CD4-positive, alpha-beta memory T cell (primary cell): ENCODE measurements around the gene EOLA2. TPM values are rescaled to one million over a fixed set of nuclear protein-coding genes. Genes with fewer than 3 reads are reported as not detected.
"Not testable (repeated sequence)": the region's sequence is repeated elsewhere in the genome, so short reads cannot be mapped to it uniquely, and the experiment has no call there.

Source experiments
- CTCF ChIA-PET: fragments of 350-600 bp; sonication (Branson Sonifier 250); formaldehyde crosslinking; loops from one replicate; lab custom pipeline; 2021; ENCODE audit warnings: inconsistent platforms; ENCODE audit not compliant: partially characterized antibody; lab: Charles Lee
- POLR2A ChIA-PET: fragments of 350-600 bp; sonication (Branson Sonifier 250); formaldehyde crosslinking; loops from one replicate; lab custom pipeline; 2021; ENCODE audit not compliant: partially characterized antibody; lab: Charles Lee
- DNase-seq, 5 donors: peaks; one replicate each; pipeline versions ENCODE4 v3.0.0 to v3.0.0-alpha.2; 2020 to 2022; ENCODE audit warnings: mixed read lengths in 1 of 5
- H3K27ac ChIP-seq: one replicate; pipeline ENCODE4 v1.7.0; 2013; ENCODE audit warnings: low read depth, low read length
- H3K27me3 ChIP-seq: 2 replicates; pipeline ENCODE4 v1.7.0; 2013; ENCODE audit warnings: mild to moderate bottlenecking, low read length, moderate library complexity; ENCODE audit not compliant: insufficient read depth
- H3K36me3 ChIP-seq: 2 replicates; pipeline ENCODE4 v1.7.0; 2013; ENCODE audit warnings: mild to moderate bottlenecking, low read length, moderate library complexity; ENCODE audit not compliant: insufficient read depth
- H3K4me1 ChIP-seq: 2 replicates; pipeline ENCODE4 v1.7.0; 2013; ENCODE audit warnings: mild to moderate bottlenecking, low read length, moderate library complexity; ENCODE audit not compliant: insufficient read depth
- H3K4me3 ChIP-seq, 2 donors: one replicate each; pipeline ENCODE4 v1.7.0; 2013; ENCODE audit warnings: low read length in 2 of 2, mild to moderate bottlenecking in 1 of 2
- H3K9me3 ChIP-seq, 2 donors: one replicate each; pipeline ENCODE4 v1.7.0; 2013; ENCODE audit warnings: low read length in 2 of 2, control low read depth in 1 of 2; ENCODE audit not compliant: control insufficient read depth in 1 of 2
- H3K27ac Mint-ChIP-seq, 7 donors: one replicate each; pipeline ENCODE4 v1.8.0; 2020 to 2021; ENCODE audit warnings: mixed read lengths in 7 of 7, mild to moderate bottlenecking in 6 of 7, inconsistent platforms in 3 of 7, moderate library complexity in 3 of 7
- H3K27me3 Mint-ChIP-seq, 2 donors: one replicate each; pipeline ENCODE4 v1.8.0; 2020 to 2021; ENCODE audit warnings: mixed read lengths in 2 of 2
- H3K36me3 Mint-ChIP-seq, 2 donors: one replicate each; pipeline ENCODE4 v1.8.0; 2020 to 2021; ENCODE audit warnings: mixed read lengths in 2 of 2, inconsistent platforms in 1 of 2, mild to moderate bottlenecking in 1 of 2
- H3K4me1 Mint-ChIP-seq, 4 donors: one replicate each; pipeline ENCODE4 v1.8.0; 2020 to 2021; ENCODE audit warnings: mixed read lengths in 4 of 4, mild to moderate bottlenecking in 1 of 4
- H3K4me3 Mint-ChIP-seq, 8 donors: one replicate each; pipeline ENCODE4 v1.8.0; 2020 to 2021; ENCODE audit warnings: mixed read lengths in 8 of 8, mild to moderate bottlenecking in 7 of 8, moderate library complexity in 6 of 8, inconsistent platforms in 3 of 8
- H3K9me3 Mint-ChIP-seq, 8 donors: one replicate each; pipeline ENCODE4 v1.8.0; 2020 to 2021; ENCODE audit warnings: mixed read lengths in 8 of 8, mild to moderate bottlenecking in 5 of 8, inconsistent platforms in 3 of 8, moderate library complexity in 1 of 8
- intact Hi-C: fragments of 100-400 bp; cut with micrococcal nuclease; formaldehyde crosslinking; loops from one replicate; pipeline ENCODE4 v1.15.1; 2023
- polyA plus RNA-seq, 2 donors: library from polyadenylated mRNA; unstranded; fragments of 300-500 nt; fragmentation: Illumina TruSeq; gene quantifications; one replicate each; pipeline ENCODE4 v1.2.3, GENCODE V29; 2021
- total RNA-seq, 2 experiments: library from RNA; stranded (reverse); gene quantifications; one replicate each; pipeline ENCODE4 v1.2.3, GENCODE V29; 2021

Gene EOLA2
- total and polyA plus RNA-seq, 4 experiments from 2014 or later: 22.3 to 41.1 (median 38.4) TPM

- H3K4me3 Mint-ChIP-seq, H3K9me3 ChIP-seq, intact Hi-C loops, H3K36me3 ChIP-seq, H3K27me3 Mint-ChIP-seq, CTCF ChIA-PET, H3K4me3 ChIP-seq, DNase-seq, H3K4me1 ChIP-seq, POLR2A ChIA-PET, H3K27ac ChIP-seq, H3K27me3 ChIP-seq, H3K9me3 Mint-ChIP-seq, H3K4me1 Mint-ChIP-seq, H3K36me3 Mint-ChIP-seq, H3K27ac Mint-ChIP-seq: not testable (repeated sequence)
Measured at GRCh38 chrX:149924434-149924833, 13.9 kb downstream of the EOLA2 start.

DNA sequence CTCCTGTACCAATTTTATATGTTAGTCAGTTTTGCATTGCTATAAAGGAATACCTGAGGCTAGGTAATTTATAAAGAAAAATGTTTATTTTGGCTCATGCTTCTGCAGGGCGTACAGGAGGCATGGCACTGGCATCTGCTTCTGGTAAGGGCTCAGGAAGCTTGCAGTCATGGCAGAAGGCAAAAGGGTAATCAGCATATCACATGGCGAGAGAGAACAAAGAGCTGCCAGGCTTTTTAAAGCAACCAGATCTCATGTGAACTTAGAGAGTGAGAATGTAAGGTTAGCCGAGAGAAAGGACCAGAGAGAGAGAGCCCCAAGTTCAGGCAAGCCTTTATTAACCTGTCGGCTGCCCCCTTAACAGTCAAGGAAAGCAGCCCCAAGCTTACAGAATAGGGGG lies 14.5 kb downstream of the EOLA2 start:
- POLR2A ChIA-PET, H3K4me3 ChIP-seq, H3K27ac ChIP-seq, H3K9me3 Mint-ChIP-seq, H3K4me1 Mint-ChIP-seq, H3K4me3 Mint-ChIP-seq, H3K36me3 Mint-ChIP-seq, CTCF ChIA-PET, H3K9me3 ChIP-seq, H3K36me3 ChIP-seq, DNase-seq, intact Hi-C loops, H3K27ac Mint-ChIP-seq, H3K27me3 ChIP-seq, H3K4me1 ChIP-seq, H3K27me3 Mint-ChIP-seq: not testable (repeated sequence)

DNA sequence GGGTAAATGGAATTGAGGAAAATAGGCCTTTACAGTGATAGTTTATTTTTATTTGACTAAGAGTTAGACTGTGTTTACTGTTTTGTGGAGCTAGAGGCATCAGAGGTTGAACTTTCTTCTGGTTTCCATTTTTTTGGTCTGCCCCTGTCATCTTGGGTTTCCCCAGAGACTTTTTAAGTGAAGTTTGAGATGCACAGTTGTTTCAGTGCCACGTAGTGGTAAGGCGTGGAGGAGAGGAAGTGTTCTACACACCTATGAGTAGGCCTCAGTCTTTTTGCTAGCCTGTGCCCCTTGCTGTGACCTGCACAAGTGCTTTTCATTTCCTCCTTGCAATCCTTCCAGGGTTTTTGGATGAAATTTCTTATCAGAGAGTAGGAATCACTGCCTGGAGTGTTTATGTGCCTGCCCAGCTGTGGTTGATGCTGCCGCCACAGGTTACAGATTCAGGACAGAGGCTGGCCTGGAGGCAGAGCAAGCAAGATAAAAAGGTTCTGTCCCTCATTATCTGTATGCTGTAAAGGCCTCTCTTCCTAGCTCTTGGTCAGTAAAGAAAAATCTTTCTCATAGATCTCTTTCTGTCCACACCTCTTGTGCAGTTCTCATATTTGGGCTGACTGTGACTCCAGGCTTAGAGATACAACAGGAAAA lies 21.4 kb downstream of the EOLA2 start:
- peaks cover 0 to 9% (median 0%) of the 10 kb centered on the region in 8 donors for H3K9me3 Mint-ChIP-seq
- peak overlapping the region in 3 of 7 donors; percentile 11 to 74 (median 48) for H3K27ac Mint-ChIP-seq
- ChIA-PET CTCF (no interaction called here), POLR2A (no interaction called here)
- no peak overlapping the region for H3K4me3 Mint-ChIP-seq
- H3K36me3 Mint-ChIP-seq: no peaks in the 10 kb centered on the region
- H3K36me3 ChIP-seq: no peaks in the 10 kb centered on the region
- H3K4me1 Mint-ChIP-seq: peaks cover 0 to 5% (median 0%) of the 10 kb centered on the region in 4 donors
- no peaks in the 10 kb centered on the region for H3K27me3 ChIP-seq
- no peak overlapping the region for H3K27ac ChIP-seq
- peak in 2 of 5 donors; percentile 32 to 55 for DNase-seq
- no peaks in the 10 kb centered on the region for H3K27me3 Mint-ChIP-seq
- no peak overlapping the region for H3K4me3 ChIP-seq
- H3K4me1 ChIP-seq: no peaks in the 10 kb centered on the region
- intact Hi-C loops: no loop called here
- H3K9me3 ChIP-seq: no peaks in the 10 kb centered on the region

GRCh38 chrX:149910178-149910695 lies 28.1 kb downstream of the EOLA2 start:
- Mint-ChIP-seq H3K4me1 (peaks cover 0 to 1% (median 0%) of the 10 kb centered on the region in 4 donors), H3K9me3 (peaks cover 0 to 19% (median 0%) of the 10 kb centered on the region in 8 donors), H3K4me3 (no peak overlapping the region), H3K36me3 (no peaks in the 10 kb centered on the region), H3K27ac (peak overlapping the region in 3 of 7 donors; percentile 7 to 86 (median 37)), H3K27me3 (no peaks in the 10 kb centered on the region)
- intact Hi-C loops: no loop called here
- Histone ChIP-seq H3K27me3 (no peaks in the 10 kb centered on the region), H3K4me1 (no peaks in the 10 kb centered on the region), H3K4me3 (no peak overlapping the region), H3K36me3 (no peaks in the 10 kb centered on the region), H3K27ac (no peak overlapping the region), H3K9me3 (no peaks in the 10 kb centered on the region)
- CTCF ChIA-PET: no interaction called here
- no peak for DNase-seq
- POLR2A ChIA-PET: interaction anchor here (0.8 kb wide), 2 partner anchors 28 to 80 kb away, joined by 3 to 4 read pairs; partner anchors contain the start of gene EOLA2

DNA sequence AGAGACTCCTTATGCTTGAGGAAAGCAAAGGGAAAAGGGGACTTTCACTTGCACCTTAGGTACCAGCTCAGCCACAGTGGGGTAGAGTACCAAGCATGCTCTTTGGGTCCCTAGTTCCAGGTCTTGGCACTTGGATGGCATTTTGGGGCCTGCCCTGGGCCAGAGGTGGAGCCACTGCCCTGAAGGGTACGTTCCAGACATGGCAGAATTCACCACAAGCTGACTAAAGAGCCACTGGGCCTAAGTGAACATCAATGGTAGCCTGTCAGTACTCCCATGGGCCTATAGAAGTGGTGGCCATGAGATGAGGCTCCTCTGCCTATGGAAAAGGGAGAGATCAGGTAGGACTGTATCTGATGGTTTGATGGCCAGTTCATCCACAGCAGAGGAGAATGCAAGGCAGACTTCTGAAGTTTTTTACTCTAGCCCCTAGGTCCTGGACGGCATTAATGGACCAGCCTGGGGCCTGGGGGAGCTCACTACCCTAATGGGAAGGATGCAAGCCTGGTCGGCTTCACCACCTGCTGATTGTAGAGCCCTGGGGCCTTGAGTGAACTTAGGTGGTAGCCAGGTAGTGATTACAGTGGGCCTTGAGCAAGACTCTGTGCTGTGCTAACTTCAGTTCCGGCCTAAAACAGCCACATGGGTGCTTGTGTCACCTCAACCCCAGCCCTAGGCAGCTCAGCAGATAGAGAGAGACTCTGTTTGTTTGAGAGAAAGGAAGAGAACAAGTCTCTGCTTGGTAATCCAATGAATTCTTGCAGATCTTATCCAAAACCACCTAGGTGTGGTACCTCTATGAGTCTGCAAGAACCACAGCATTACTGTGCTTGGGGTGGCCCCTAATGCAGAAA lies 28.7 kb downstream of the EOLA2 start:
- CTCF ChIA-PET: no interaction called here

DNA sequence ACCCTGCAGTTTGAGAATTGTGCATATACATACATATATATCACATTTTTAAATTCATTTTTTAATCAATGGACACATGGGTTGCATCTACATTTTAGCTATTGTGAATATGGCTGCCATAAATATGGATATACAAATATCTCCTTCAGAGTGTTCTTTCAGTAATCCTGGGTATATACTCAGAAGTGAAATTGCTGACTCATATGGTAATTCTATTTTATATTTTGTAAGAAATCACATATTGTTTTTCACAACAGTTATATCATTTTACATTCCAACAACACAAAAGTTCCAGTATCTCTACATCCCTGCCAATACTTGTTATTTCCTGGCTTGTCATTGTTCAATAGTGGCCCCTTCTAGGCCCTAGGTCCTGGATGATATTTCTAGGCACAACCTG lies 29.6 kb downstream of the EOLA2 start:
- no peaks in the 10 kb centered on the region for H3K4me1 ChIP-seq
- ChIA-PET CTCF (no interaction called here), POLR2A (no interaction called here)
- no peaks in the 10 kb centered on the region for H3K9me3 ChIP-seq
- intact Hi-C loops: no loop called here
- no peaks in the 10 kb centered on the region for H3K36me3 Mint-ChIP-seq
- H3K9me3 Mint-ChIP-seq: peaks cover 0 to 15% (median 0%) of the 10 kb centered on the region in 8 donors
- no peaks in the 10 kb centered on the region for H3K27me3 ChIP-seq
- H3K27ac Mint-ChIP-seq: no peak overlapping the region
- no peak overlapping the region for H3K27ac ChIP-seq
- DNase-seq: no peak
- no peaks in the 10 kb centered on the region for H3K36me3 ChIP-seq
- H3K4me1 Mint-ChIP-seq: peaks cover 0 to 4% (median 2%) of the 10 kb centered on the region in 4 donors
- H3K4me3 Mint-ChIP-seq: no peak overlapping the region
- H3K4me3 ChIP-seq: no peak overlapping the region
- peaks cover 0 to 1% of the 10 kb centered on the region in 2 donors for H3K27me3 Mint-ChIP-seq

More for the DNA sequence above, 28.7 kb downstream of the EOLA2 start:
- Histone ChIP-seq H3K4me3 (no peak overlapping the region), H3K27me3 (no peaks in the 10 kb centered on the region), H3K27ac (no peak overlapping the region), H3K36me3 (no peaks in the 10 kb centered on the region), H3K4me1 (no peaks in the 10 kb centered on the region), H3K9me3 (no peaks in the 10 kb centered on the region)
- no peaks in the 10 kb centered on the region for H3K36me3 Mint-ChIP-seq
- POLR2A ChIA-PET: interaction anchor here (0.8 kb wide), 2 partner anchors 29 to 80 kb away, joined by 3 to 4 read pairs; partner anchors contain the start of gene EOLA2
- intact Hi-C loops: no loop called here
- no peak overlapping the region for H3K4me3 Mint-ChIP-seq
- peaks cover 0 to 1% of the 10 kb centered on the region in 2 donors for H3K27me3 Mint-ChIP-seq
- DNase-seq: peak; percentile 12 to 47 (median 33)
- peaks cover 0 to 18% (median 0%) of the 10 kb centered on the region in 8 donors for H3K9me3 Mint-ChIP-seq
- peaks cover 0 to 1% (median 0%) of the 10 kb centered on the region in 4 donors for H3K4me1 Mint-ChIP-seq
- peak overlapping the region in 3 of 7 donors; percentile 7 to 86 (median 37) for H3K27ac Mint-ChIP-seq

DNA sequence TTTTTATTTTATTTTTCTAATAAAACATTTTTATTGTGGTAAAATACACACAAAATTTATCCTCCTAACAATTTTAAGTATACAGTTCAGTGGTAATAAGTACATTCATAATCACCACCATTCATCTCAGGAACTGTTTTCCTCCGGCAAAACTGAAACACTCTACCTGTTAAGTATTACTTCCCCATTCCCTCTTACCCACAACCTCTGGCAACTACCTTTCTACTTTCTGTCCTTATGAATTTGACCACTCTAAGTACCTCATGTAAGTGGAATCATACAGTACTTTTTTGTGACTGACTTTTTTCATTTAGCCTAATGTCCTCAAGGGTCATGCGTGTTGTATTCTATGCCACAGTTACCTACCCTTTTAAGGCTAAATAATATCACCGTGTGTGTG lies 30.0 kb downstream of the EOLA2 start:
- H3K36me3 ChIP-seq: no peaks in the 10 kb centered on the region
- H3K4me3 ChIP-seq: no peak overlapping the region
- H3K9me3 Mint-ChIP-seq: peaks cover 0 to 15% (median 0%) of the 10 kb centered on the region in 8 donors
- peaks cover 0 to 4% (median 2%) of the 10 kb centered on the region in 4 donors for H3K4me1 Mint-ChIP-seq
- POLR2A ChIA-PET: no interaction called here
- H3K4me1 ChIP-seq: no peaks in the 10 kb centered on the region
- H3K27me3 Mint-ChIP-seq: peaks cover 0 to 1% of the 10 kb centered on the region in 2 donors
- H3K36me3 Mint-ChIP-seq: no peaks in the 10 kb centered on the region
- H3K4me3 Mint-ChIP-seq: no peak overlapping the region
- CTCF ChIA-PET: no interaction called here
- DNase-seq: no peak
- H3K27me3 ChIP-seq: no peaks in the 10 kb centered on the region
- intact Hi-C loops: no loop called here
- no peak overlapping the region for H3K27ac ChIP-seq
- peak overlapping the region in 1 of 7 donors; percentile 26 for H3K27ac Mint-ChIP-seq
- H3K9me3 ChIP-seq: no peaks in the 10 kb centered on the region
